RWPE2 (cell line): ENCODE data around the gene TMEM86A.
A peak's percentile ranks its signal among the peaks of the same experiment; 100 is the strongest.

Source experiments
- ATAC-seq: fragments of 200-7000 bp; cut with Tn5 transposase; 3 replicates; pipeline ENCODE4 v1.9.1; 2021; ENCODE audit warnings: low read depth
- DNase-seq: peaks from one replicate; pipeline ENCODE4 v3.0.0-alpha.2; 2020; ENCODE audit warnings: low spot score
- H3K27ac ChIP-seq: fragments of 450-650 bp; 2 replicates; pipeline ENCODE4 v1.5.1; 2017; ENCODE audit warnings: mild to moderate bottlenecking; ENCODE audit not compliant: poor library complexity, severe bottlenecking
- H3K27me3 ChIP-seq: fragments of 250-450 bp; sonication (Bioruptor Pico); 2 replicates; pipeline ENCODE4 v1.5.1; 2021; ENCODE audit warnings: mild to moderate bottlenecking, moderate library complexity; ENCODE audit not compliant: insufficient read depth, poor library complexity, severe bottlenecking
- H3K36me3 ChIP-seq: fragments of 250-450 bp; sonication (Bioruptor Pico); 2 replicates; pipeline ENCODE4 v1.5.1; 2020; ENCODE audit warnings: low read depth, mild to moderate bottlenecking, moderate library complexity
- H3K4me1 ChIP-seq: fragments of 250-450 bp; sonication (Bioruptor Pico); 2 replicates; pipeline ENCODE4 v1.5.1; 2021; ENCODE audit warnings: mild to moderate bottlenecking, moderate library complexity; ENCODE audit not compliant: insufficient read depth, poor library complexity, severe bottlenecking
- H3K4me3 ChIP-seq: fragments of 250-450 bp; sonication (Bioruptor Pico); 2 replicates; pipeline ENCODE4 v1.5.1; 2021; ENCODE audit warnings: mild to moderate bottlenecking, moderate library complexity; ENCODE audit not compliant: severe bottlenecking
- H3K9me3 ChIP-seq: fragments of 250-450 bp; sonication (Bioruptor Pico); 2 replicates; pipeline ENCODE4 v1.5.1; 2021; ENCODE audit warnings: mild to moderate bottlenecking, moderate library complexity; ENCODE audit not compliant: severe bottlenecking
- CTCF ChIP-seq: fragments of 450-650 bp; IDR thresholded peaks from one replicate; pipeline ENCODE4 v1.5.1; 2017; ENCODE audit warnings: mild to moderate bottlenecking, moderate library complexity; ENCODE audit not compliant: poor library complexity, severe bottlenecking

TMEM86A gene

GRCh38 chr11:18715476-18715875, 16.9 kb downstream of the TMEM86A start:
- Histone ChIP-seq H3K27me3 (no peaks in the 10 kb centered on the region), H3K9me3 (no peaks in the 10 kb centered on the region), H3K27ac (no peak overlapping the region), H3K4me1 (no peaks in the 10 kb centered on the region), H3K4me3 (no peak overlapping the region), H3K36me3 (no peaks in the 10 kb centered on the region)
- ATAC-seq (no peak), DNase-seq (no peak)
- no peak for TF ChIP-seq CTCF

GRCh38 chr11:18720091-18720807, 21.7 kb downstream of the TMEM86A start:
- H3K36me3 ChIP-seq: no peaks in the 10 kb centered on the region
- H3K27me3 ChIP-seq: no peaks in the 10 kb centered on the region

DNA sequence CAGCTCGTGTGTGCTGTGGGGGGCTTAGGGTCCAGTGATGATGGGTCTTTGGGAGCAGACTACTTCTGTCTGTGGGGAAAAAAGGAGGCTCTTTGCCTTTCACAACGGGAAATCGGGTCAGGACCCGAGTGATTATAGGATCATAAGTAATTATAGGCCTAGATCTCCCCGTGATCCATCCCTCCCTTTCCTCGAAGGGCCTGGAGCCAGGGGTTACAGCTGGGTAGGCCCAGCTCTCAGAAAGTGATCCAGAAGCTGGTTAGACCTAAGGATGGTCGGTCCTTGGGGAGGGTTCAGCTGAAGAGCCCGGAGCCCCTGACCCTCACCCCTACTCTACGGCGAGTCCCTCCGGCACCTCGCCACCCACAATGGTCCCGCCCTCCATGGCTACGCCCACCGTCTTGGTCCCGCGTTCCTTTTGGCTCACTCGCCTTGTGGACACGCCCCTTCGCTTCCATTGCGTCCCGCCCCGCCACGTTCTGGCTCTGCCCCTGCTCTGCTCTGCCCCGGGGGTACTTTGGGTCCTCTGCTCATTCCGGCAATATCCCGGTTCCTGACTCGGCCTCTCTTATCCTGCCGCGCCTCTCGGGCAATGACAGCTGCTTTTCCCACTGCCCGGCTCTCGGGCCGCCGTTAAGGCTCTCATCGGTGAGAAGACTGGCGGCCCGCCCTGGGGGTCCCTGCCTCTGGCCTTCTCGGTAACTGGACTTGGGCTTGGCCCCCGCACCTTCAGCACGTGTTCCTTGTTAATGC, 22.4 kb downstream of the TMEM86A start:
- Histone ChIP-seq H3K27ac (no peak overlapping the region), H3K9me3 (no peaks in the 10 kb centered on the region), H3K27me3 (no peaks in the 10 kb centered on the region), H3K4me3 (peak overlapping the region; percentile 20), H3K36me3 (no peaks in the 10 kb centered on the region), H3K4me1 (no peaks in the 10 kb centered on the region)
- ATAC-seq (peak; percentile 74), DNase-seq (no peak)
- TF ChIP-seq CTCF: no peak

More at GRCh38 chr11:18720091-18720807, 21.7 kb downstream of the TMEM86A start:
- Histone ChIP-seq H3K4me3 (no peak overlapping the region), H3K27ac (no peak overlapping the region), H3K9me3 (no peaks in the 10 kb centered on the region), H3K4me1 (no peaks in the 10 kb centered on the region)
- ATAC-seq: no peak
- DNase-seq: no peak
- TF ChIP-seq CTCF: no peak

DNA sequence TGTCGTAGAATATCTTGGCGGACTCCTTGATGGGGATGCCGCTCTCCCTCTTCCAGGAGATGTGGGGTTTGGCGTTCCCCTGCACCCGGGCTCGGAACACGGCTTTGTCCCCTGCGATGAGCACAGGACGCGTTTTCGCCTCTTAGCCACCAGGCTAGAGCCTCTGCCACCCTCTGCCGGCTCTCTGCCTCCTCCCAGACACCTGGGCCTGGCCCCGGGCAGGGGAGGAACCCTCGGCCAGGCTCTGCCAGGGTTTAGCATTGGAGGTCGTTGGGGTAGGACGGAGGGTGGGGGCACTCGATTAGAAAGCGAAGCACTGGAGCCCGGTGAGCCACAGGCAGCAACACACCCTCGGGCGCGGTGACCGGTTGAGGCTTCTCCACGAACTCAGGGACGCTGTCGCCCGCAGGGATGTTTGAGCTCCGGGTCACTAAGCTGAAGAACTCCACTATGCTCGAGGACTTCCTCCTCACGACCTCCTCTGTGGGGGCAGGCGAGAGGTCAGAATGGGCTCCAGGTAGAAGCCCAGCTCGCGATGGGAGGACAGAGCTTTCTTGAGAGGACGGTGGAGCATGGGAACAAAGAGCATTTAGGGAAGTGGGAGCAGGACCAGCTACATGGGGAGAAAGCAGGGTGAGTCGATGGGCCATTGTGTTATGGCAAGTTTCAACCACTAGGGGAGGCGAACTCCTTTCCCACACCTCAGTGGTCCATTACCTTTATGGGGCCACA, 23.1 kb downstream of the TMEM86A start:
- DNase-seq (no peak), ATAC-seq (peak; percentile 64)
- H3K4me3 ChIP-seq: peak overlapping the region; percentile 20

More for the DNA sequence above, 23.1 kb downstream of the TMEM86A start:
- peak; percentile 72 for TF ChIP-seq CTCF
- Histone ChIP-seq H3K27ac (no peak overlapping the region), H3K4me1 (no peaks in the 10 kb centered on the region), H3K36me3 (no peaks in the 10 kb centered on the region), H3K9me3 (no peaks in the 10 kb centered on the region), H3K27me3 (no peaks in the 10 kb centered on the region)
